ENCODE results near the gene TMEM129. TPM values are rescaled to one million over a fixed set of nuclear protein-coding genes. Genes with fewer than 3 reads are reported as not detected.

TMEM129 gene
- total and polyA plus RNA-seq, 10 of the 15 experiments (the other 5 are each of a cell fraction or from before 2014, with no cell fraction given), result 0.19 to 24.9 (median 13.2) TPM

DNA sequence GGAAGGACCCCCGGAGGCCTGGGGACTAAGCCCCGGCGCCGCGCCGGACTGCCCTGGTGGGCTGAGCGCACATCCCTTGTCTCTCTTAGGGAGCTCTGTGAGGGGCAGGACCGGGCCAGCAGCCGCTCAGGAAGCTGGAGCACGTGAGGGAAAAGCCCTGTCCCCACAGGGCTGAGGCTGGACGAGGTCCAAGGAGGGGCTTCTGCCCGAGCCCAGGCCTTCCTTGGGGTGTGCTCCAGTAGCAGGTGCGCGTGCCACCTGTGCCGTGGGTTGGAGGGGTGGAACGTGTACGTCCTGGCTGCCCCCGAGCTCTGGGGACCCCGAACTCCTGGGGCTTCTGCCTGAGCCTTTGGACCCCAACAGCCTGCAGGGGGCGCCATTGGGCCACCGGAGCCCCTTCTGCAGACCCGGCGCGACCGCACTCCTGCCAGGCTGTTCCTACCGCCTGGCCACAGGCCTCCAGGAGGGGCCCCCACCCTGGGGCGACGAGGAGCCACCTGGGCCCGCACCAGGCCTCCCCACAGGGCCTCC is 27.4 kb upstream of the TMEM129 start (continued):
- TF ChIP-seq RAD21 (IDR thresholded peaks at IDR 0.05; ENCODE audit: insufficient read depth, low read depth, low read length) (peak; percentile 80), BCL11A (IDR thresholded peaks at IDR 0.05; ENCODE audit: low read depth, low read length) (no peak), NRF1 (conservative IDR thresholded peaks at IDR 0.05; ENCODE audit: low read depth, low read length) (no peak), RELA (IDR thresholded peaks at IDR 0.05; ENCODE audit: borderline replicate concordance, partially characterized antibody) (no peak), IRF5 (IDR thresholded peaks at IDR 0.05; ENCODE audit: borderline replicate concordance) (no peak), ESRRA (IDR thresholded peaks at IDR 0.05; ENCODE audit: low read length) (no peak), BACH1 (IDR thresholded peaks at IDR 0.05; ENCODE audit: borderline replicate concordance) (no peak), SMC3 (IDR thresholded peaks at IDR 0.05; ENCODE audit: borderline replicate concordance, low read length) (peak; percentile 69), IKZF2 (IDR thresholded peaks at IDR 0.05) (no peak), EGR1 (IDR thresholded peaks at IDR 0.05; ENCODE audit: borderline replicate concordance in 1 of 2, low read depth in 2 of 2, low read length in 2 of 2) (no peak), BHLHE40 (IDR thresholded peaks at IDR 0.05; ENCODE audit: borderline replicate concordance in 1 of 2, low read depth in 2 of 2, low read length in 1 of 2) (peak; percentile 21 to 67; a peak in 2 of 4 replicates), MTA2 (IDR thresholded peaks at IDR 0.05; ENCODE audit: low read depth) (no peak), PKNOX1 (IDR thresholded peaks at IDR 0.05) (no peak), CTCF (IDR thresholded peaks at IDR 0.05 in 2 of 3, conservative IDR thresholded peaks at IDR 0.05 in 1 of 3; ENCODE audit: control insufficient read depth in 2 of 3, extremely low read depth in 1 of 3, insufficient read depth in 1 of 3, low read depth in 3 of 3, low read length in 3 of 3) (peak; percentile 64 to 82 (median 69); a peak in 5 of 6 replicates), ZBTB4 (CRISPR knock-in tag; IDR thresholded peaks at IDR 0.05) (no peak), RFX5 (IDR thresholded peaks at IDR 0.05; ENCODE audit: low read depth, low read length) (no peak), RUNX3 (IDR thresholded peaks at IDR 0.05; ENCODE audit: low read length) (peak; percentile 67)
- TF ChIP-seq, protein P1, sequence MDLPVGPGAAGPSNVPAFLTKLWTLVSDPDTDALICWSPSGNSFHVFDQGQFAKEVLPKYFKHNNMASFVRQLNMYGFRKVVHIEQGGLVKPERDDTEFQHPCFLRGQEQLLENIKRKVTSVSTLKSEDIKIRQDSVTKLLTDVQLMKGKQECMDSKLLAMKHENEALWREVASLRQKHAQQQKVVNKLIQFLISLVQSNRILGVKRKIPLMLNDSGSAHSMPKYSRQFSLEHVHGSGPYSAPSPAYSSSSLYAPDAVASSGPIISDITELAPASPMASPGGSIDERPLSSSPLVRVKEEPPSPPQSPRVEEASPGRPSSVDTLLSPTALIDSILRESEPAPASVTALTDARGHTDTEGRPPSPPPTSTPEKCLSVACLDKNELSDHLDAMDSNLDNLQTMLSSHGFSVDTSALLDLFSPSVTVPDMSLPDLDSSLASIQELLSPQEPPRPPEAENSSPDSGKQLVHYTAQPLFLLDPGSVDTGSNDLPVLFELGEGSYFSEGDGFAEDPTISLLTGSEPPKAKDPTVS (IDR thresholded peaks at IDR 0.05; ENCODE audit: low read depth, low read length), result no peak

All from GM12878 (cell line).